Jurkat, Clone E6-1 (cell line): ENCODE data around the gene USF2.

Experiments used
- DNase-seq: peaks from one replicate; pipeline ENCODE4 v3.0.0-alpha.2; 2011; ENCODE audit warnings: low read depth, low spot score
- H3K4me3 ChIP-seq: 2 replicates; pipeline ENCODE4 v1.5.1; 2011; ENCODE audit warnings: mild to moderate bottlenecking, low read length, control low read depth, moderate library complexity

The USF2 gene

GRCh38 chr19:35311901-35312665 lies 43.3 kb downstream of the USF2 start:
- H3K4me3 ChIP-seq: no peak overlapping the region
- no peak for DNase-seq

- no peak overlapping the region for H3K4me3 ChIP-seq
- DNase-seq: no peak
Measured at GRCh38 chr19:35313587-35313986, 44.8 kb downstream of the USF2 start.

- no peak overlapping the region for H3K4me3 ChIP-seq
- no peak for DNase-seq
Measured at GRCh38 chr19:35314031-35314430, 45.3 kb downstream of the USF2 start.

- no peak for DNase-seq
- H3K4me3 ChIP-seq: no peak overlapping the region
Measured at GRCh38 chr19:35314858-35315470, 46.2 kb downstream of the USF2 start.

- no peak for DNase-seq
- no peak overlapping the region for H3K4me3 ChIP-seq
Measured at GRCh38 chr19:35315883-35316282, 47.1 kb downstream of the USF2 start.

- no peak overlapping the region for H3K4me3 ChIP-seq
Measured at GRCh38 chr19:35316560-35316959, 47.8 kb downstream of the USF2 start.

GRCh38 chr19:35317464-35318043 lies 48.8 kb downstream of the USF2 start:
- no peak overlapping the region for H3K4me3 ChIP-seq
- no peak for DNase-seq

More at GRCh38 chr19:35316560-35316959, 47.8 kb downstream of the USF2 start:
- DNase-seq: no peak

- H3K4me3 ChIP-seq: no peak overlapping the region
- no peak for DNase-seq
Measured at GRCh38 chr19:35318679-35319448, 50.1 kb downstream of the USF2 start.

- H3K4me3 ChIP-seq: no peak overlapping the region
- DNase-seq: no peak
Measured at GRCh38 chr19:35320065-35320713, 51.4 kb downstream of the USF2 start.

GRCh38 chr19:35321291-35321690 lies 52.5 kb downstream of the USF2 start:
- H3K4me3 ChIP-seq: no peak overlapping the region
- no peak for DNase-seq

GRCh38 chr19:35322014-35322413 lies 53.3 kb downstream of the USF2 start:
- DNase-seq: no peak
- H3K4me3 ChIP-seq: no peak overlapping the region

GRCh38 chr19:35327642-35328041 lies 58.9 kb downstream of the USF2 start:
- no peak overlapping the region for H3K4me3 ChIP-seq
- no peak for DNase-seq

- DNase-seq: no peak
- no peak within 1 kb of the TSS for H3K4me3 ChIP-seq
Measured at GRCh38 chr19:35328851-35329285, 60.1 kb downstream of the USF2 start, which contains the start of gene CD22. CD22 (plus strand) TSS chr19:35329187; CDS start chr19:35332041, 2,854 bp downstream.

GRCh38 chr19:35329323-35329722 lies 60.6 kb downstream of the USF2 start:
- H3K4me3 ChIP-seq: no peak overlapping the region
- no peak for DNase-seq
